OCI-LY1 (cell line): ENCODE data around the gene CEP131.

Source experiments
- EZH2 ChIP-seq: fragments of 200-600 bp; sonication (generic), shearing (Covaris generic); IDR thresholded peaks from 2 replicates; pipeline ENCODE4 v1.8.0; 2017; ENCODE audit warnings: borderline replicate concordance, mixed run types, mild to moderate bottlenecking, antibody characterized with exemption, low read length, moderate library complexity, mixed read lengths
- TF ChIP-seq, protein P1 (sequence below): fragments of 200-600 bp; sonication (generic), shearing (Covaris generic); IDR thresholded peaks from 2 replicates; pipeline ENCODE4 v1.5.1; 2017; ENCODE audit warnings: mild to moderate bottlenecking, antibody characterized with exemption, low read length, moderate library complexity, mixed read lengths

- TF ChIP-seq, protein P1, sequence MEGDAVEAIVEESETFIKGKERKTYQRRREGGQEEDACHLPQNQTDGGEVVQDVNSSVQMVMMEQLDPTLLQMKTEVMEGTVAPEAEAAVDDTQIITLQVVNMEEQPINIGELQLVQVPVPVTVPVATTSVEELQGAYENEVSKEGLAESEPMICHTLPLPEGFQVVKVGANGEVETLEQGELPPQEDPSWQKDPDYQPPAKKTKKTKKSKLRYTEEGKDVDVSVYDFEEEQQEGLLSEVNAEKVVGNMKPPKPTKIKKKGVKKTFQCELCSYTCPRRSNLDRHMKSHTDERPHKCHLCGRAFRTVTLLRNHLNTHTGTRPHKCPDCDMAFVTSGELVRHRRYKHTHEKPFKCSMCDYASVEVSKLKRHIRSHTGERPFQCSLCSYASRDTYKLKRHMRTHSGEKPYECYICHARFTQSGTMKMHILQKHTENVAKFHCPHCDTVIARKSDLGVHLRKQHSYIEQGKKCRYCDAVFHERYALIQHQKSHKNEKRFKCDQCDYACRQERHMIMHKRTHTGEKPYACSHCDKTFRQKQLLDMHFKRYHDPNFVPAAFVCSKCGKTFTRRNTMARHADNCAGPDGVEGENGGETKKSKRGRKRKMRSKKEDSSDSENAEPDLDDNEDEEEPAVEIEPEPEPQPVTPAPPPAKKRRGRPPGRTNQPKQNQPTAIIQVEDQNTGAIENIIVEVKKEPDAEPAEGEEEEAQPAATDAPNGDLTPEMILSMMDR: no peak
- no peak for TF ChIP-seq EZH2
Observed at GRCh38 chr17:81195941-81196495, 26.7 kb downstream of the CEP131 start.
